HepG2 (cell line): ENCODE data around the gene TMEM117. TPM values are rescaled to one million over a fixed set of nuclear protein-coding genes. Genes with fewer than 3 reads are reported as not detected.

Experiments
- ATAC-seq: fragments of 200-7000 bp; cut with Tn5 transposase; 3 replicates; pipeline ENCODE4 v1.9.1; 2020; ENCODE audit warnings: mild to moderate bottlenecking, moderate library complexity
- BruUV-seq: library from RNA; stranded (reverse); fragments of 400-500 nt; replicated peaks from 2 replicates; lab custom pipeline; 2021; lab: Mats Ljungman, UMichigan
- CTCF ChIA-PET: fragments of 300-600 bp; formaldehyde crosslinking; extraction: SDS; loops from one replicate; lab custom pipeline; 2021; ENCODE audit warnings: low total read pairs, inconsistent platforms, low intra/inter-chr PET ratio; lab: Yijun Ruan, JAX
- POLR2A ChIA-PET: fragments of 350-600 bp; sonication (Branson Sonifier 250); formaldehyde crosslinking; loops from one replicate; lab custom pipeline; 2020; ENCODE audit warnings: antibody characterized with exemption, inconsistent platforms; lab: Yijun Ruan, JAX
- DNase-seq: peaks from one replicate; pipeline ENCODE4 v3.0.0-alpha.2; 2015; ENCODE audit warnings: low spot score
- FAIRE-seq: peaks from 3 replicates; lab custom pipeline; 2011; peaks lifted over from hg19 to GRCh38; lab: Jason Lieb, UNC
- H2AFZ ChIP-seq: one replicate; pipeline ENCODE4 v1.6.1; 2011; ENCODE audit warnings: low read length, inconsistent platforms
- H3K27ac ChIP-seq: fragments of 300-600 bp; 3 replicates; pipeline ENCODE4 v1.8.0; 2011; ENCODE audit warnings: mixed run types, mild to moderate bottlenecking, mixed read lengths, low read length, inconsistent platforms; ENCODE audit not compliant: insufficient read depth; ENCODE audit errors: extremely low read length
- H3K27me3 ChIP-seq, 2 experiments: fragments of 200-600 bp in 1 of 2; 2 replicates in 1 of 2; 3 replicates in 1 of 2; pipeline versions ENCODE4 v1.6.0 to v1.8.0; 2011; ENCODE audit warnings: low read length in 2 of 2, mild to moderate bottlenecking in 2 of 2, moderate library complexity in 2 of 2, inconsistent platforms in 1 of 2; ENCODE audit not compliant: insufficient read depth in 2 of 2, control insufficient read depth in 1 of 2
- H3K36me3 ChIP-seq, 2 experiments: fragments of 200-600 bp in 1 of 2; replicated peaks in 1 of 2; 2 replicates in 1 of 2; 3 replicates in 1 of 2; pipeline versions ENCODE4 v1.5.1 to v1.8.0; 2011; ENCODE audit warnings: low read length in 2 of 2, inconsistent platforms in 1 of 2; ENCODE audit not compliant: insufficient read depth in 2 of 2, control insufficient read depth in 1 of 2
- H3K4me1 ChIP-seq: 2 replicates; pipeline ENCODE4 v1.5.1; 2012; ENCODE audit warnings: low read length, inconsistent platforms; ENCODE audit not compliant: insufficient read depth
- H3K4me2 ChIP-seq: 2 replicates; pipeline ENCODE4 v1.6.0; 2011; ENCODE audit warnings: low read depth, low read length, inconsistent platforms
- H3K4me3 ChIP-seq, 3 experiments: fragments of 200-600 bp in 1 of 3; sonication (generic), shearing (Covaris generic) in 1 of 3; replicated peaks in 1 of 3; 2 replicates each; pipeline ENCODE4 v1.5.1; 2011 to 2016; ENCODE audit warnings: low read length in 3 of 3, inconsistent platforms in 2 of 3, low read depth in 2 of 3, mild to moderate bottlenecking in 2 of 3, control low read depth in 1 of 3, mixed read lengths in 1 of 3; ENCODE audit not compliant: insufficient read depth in 1 of 3
- H3K79me2 ChIP-seq: one replicate; pipeline ENCODE4 v1.6.1; 2011; ENCODE audit warnings: low read length, inconsistent platforms; ENCODE audit not compliant: insufficient read depth
- H3K9ac ChIP-seq: 2 replicates; pipeline ENCODE4 v1.6.0; 2011; ENCODE audit warnings: mild to moderate bottlenecking, low read depth, low read length, inconsistent platforms; ENCODE audit not compliant: insufficient read depth
- H3K9me3 ChIP-seq: 2 replicates; pipeline ENCODE4 v1.5.1; 2012; ENCODE audit warnings: mild to moderate bottlenecking, low read length
- H4K20me1 ChIP-seq: 2 replicates; pipeline ENCODE4 v1.6.0; 2011; ENCODE audit warnings: inconsistent platforms, mild to moderate bottlenecking, low read length, moderate library complexity; ENCODE audit not compliant: insufficient read depth
- HDAC2 ChIP-seq: sonication (generic); formaldehyde crosslinking; IDR thresholded peaks from 2 replicates; pipeline ENCODE4 v1.4.0; 2020; ENCODE audit warnings: missing genetic modification reagents
- KDM2A ChIP-seq: sonication (generic); formaldehyde crosslinking; IDR thresholded peaks from 2 replicates; pipeline ENCODE4 v1.4.0; 2020; ENCODE audit warnings: low read depth, missing genetic modification reagents, borderline replicate concordance
- KMT2A ChIP-seq: sonication (generic); formaldehyde crosslinking; IDR thresholded peaks from 2 replicates; pipeline ENCODE4 v1.4.0; 2020; ENCODE audit warnings: missing genetic modification reagents
- NR2C2 ChIP-seq: sonication (generic); formaldehyde crosslinking; IDR thresholded peaks from 2 replicates; pipeline ENCODE4 v1.4.0; 2020; ENCODE audit warnings: missing genetic modification reagents, mild to moderate bottlenecking, moderate library complexity, borderline replicate concordance
- PHB2 ChIP-seq: fragments of 450-650 bp; IDR thresholded peaks from 2 replicates; pipeline ENCODE4 v1.6.1; 2018; ENCODE audit not compliant: partially characterized antibody
- SAP130 ChIP-seq: IDR thresholded peaks from 2 replicates; pipeline ENCODE4 v1.6.1; 2016; ENCODE audit warnings: low read depth
- SNAI1 ChIP-seq: sonication (generic); formaldehyde crosslinking; IDR thresholded peaks from 2 replicates; pipeline ENCODE4 v1.5.0; 2020; ENCODE audit warnings: mild to moderate bottlenecking, missing genetic modification reagents, borderline replicate concordance
- TEAD3 ChIP-seq: optimal IDR thresholded peaks from 2 replicates; pipeline ENCODE3; 2016; ENCODE audit warnings: borderline replicate concordance
- ZFP36 ChIP-seq: fragments of 150-350 bp; IDR thresholded peaks from 2 replicates; pipeline ENCODE4 v1.6.1; 2018; ENCODE audit warnings: borderline replicate concordance, low read length, low read depth; ENCODE audit not compliant: partially characterized antibody
- ZFX ChIP-seq: sonication (generic); formaldehyde crosslinking; IDR thresholded peaks from 2 replicates; pipeline ENCODE4 v1.4.0; 2020; ENCODE audit warnings: mild to moderate bottlenecking, low read depth, missing genetic modification reagents, moderate library complexity
- ZNF263 ChIP-seq: sonication (generic); formaldehyde crosslinking; IDR thresholded peaks from 2 replicates; pipeline ENCODE4 v1.4.0; 2020; ENCODE audit warnings: missing genetic modification reagents
- ZNF451 ChIP-seq: sonication (generic); formaldehyde crosslinking; IDR thresholded peaks from 2 replicates; pipeline ENCODE4 v1.5.0; 2020; ENCODE audit warnings: mild to moderate bottlenecking, missing genetic modification reagents
- ZNF644 ChIP-seq: IDR thresholded peaks from 2 replicates; pipeline ENCODE4 v1.6.1; 2016; ENCODE audit warnings: low read depth
- WGBS: methylation state at CpG from one replicate; pipeline ENCODE4 v1.1.6; 2017; ENCODE audit warnings: low lambda C conversion rate; 5-methylcytosine and 5-hydroxymethylcytosine counted together
- in situ Hi-C: cut with HindIII; loops from 2 replicates; pipeline ENCODE4 v1.10.0; 2017; ENCODE audit warnings: low pct_unique_long_range_greater_than_20kb; ENCODE audit not compliant: extremely low pct_ligation_motif_present
- intact Hi-C: fragments of 100-400 bp; cut with micrococcal nuclease; formaldehyde crosslinking; loops from one replicate; pipeline ENCODE4 v1.10.0; 2022; ENCODE audit not compliant: unreplicated experiment
- polyA plus RNA-seq, 8 experiments: library from polyadenylated mRNA; depleted of rRNA in 3 of 8; stranded (reverse) in 7 of 8; unstranded in 1 of 8; fragments of >200 nt; fragmentation: Illumina TruSeq in 4 of 8; extraction: Trizol in 4 of 8; gene quantifications; 2 replicates each; pipeline versions ENCODE4 v1.2.1 to v1.2.3, GENCODE V29; 2011 to 2016; ENCODE audit warnings: low read depth in 4 of 8, missing spikeins in 1 of 8, mixed read lengths in 1 of 8; ENCODE audit not compliant: insufficient read depth in 1 of 8
- total RNA-seq, 5 experiments: library from RNA; depleted of rRNA; stranded (reverse); fragments of >200 nt; fragmentation: Illumina TruSeq; extraction: Trizol; gene quantifications; 2 replicates each; pipeline ENCODE4 v1.2.3, GENCODE V29; 2016; ENCODE audit warnings: low read depth in 1 of 5
- TF ChIP-seq, protein P1 (sequence below): sonication (generic); formaldehyde crosslinking; IDR thresholded peaks from 2 replicates; pipeline ENCODE4 v1.4.0; 2020; ENCODE audit warnings: missing genetic modification reagents, mild to moderate bottlenecking, borderline replicate concordance
- TF ChIP-seq, protein P2 (sequence below): IDR thresholded peaks from 2 replicates; pipeline ENCODE4 v1.6.1; 2012; ENCODE audit warnings: inconsistent platforms

Gene TMEM117
- total and polyA plus RNA-seq, 2 of the 13 experiments (the other 11 are each of a cell fraction or from before 2014, with no cell fraction given) = 2.8 to 8.5 TPM

DNA sequence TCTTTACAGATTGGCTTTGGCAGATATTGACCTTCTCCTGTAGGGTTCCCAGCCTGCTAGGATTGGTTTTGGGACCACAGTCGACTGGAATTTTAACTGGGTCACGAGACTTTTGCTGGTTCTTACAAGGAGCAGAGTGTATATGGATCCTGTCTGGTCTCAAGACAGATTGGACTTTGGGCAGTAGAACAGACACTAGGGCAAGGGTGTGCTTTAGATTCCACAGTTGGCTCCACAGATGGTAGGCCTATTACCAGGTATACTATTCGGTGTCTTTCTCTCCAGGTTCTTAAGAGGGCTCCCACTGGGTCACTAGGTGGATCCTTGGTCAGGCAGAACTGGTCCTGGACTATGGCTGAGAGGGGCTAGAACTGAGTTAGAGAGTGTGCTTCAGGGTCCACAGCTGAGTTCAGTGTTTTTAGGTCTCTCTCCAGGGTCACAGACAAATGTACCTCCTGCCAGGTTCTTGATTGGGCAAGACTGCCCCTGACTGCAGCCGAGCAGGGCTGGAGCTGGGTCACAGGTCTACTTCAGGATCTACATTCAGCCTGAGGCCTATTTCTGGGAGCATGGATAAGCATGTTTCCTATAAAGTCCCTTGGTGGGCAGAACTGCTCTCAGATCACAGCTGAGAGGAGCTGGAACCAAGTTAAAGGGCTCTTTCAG lies 460.2 kb downstream of the TMEM117 start:
- Histone ChIP-seq H4K20me1 (no peaks in the 10 kb centered on the region), H3K27me3 (no peaks in the 10 kb centered on the region), H3K4me1 (peaks cover 17% of the 10 kb centered on the region), H3K79me2 (no peaks in the 10 kb centered on the region), H3K36me3 (no peaks in the 10 kb centered on the region), H3K27ac (peak overlapping the region; percentile 58), H3K4me2 (peak overlapping the region; percentile 68), H3K9me3 (no peaks in the 10 kb centered on the region), H2AFZ (peak overlapping the region; percentile 89), H3K4me3 (peak overlapping the region in 1 of 3 experiments; percentile 19; a peak in 1 of 6 replicates), H3K9ac (peak overlapping the region; percentile 38; the same call in 1 of the 2 replicates)
- ATAC-seq = peak; percentile 75
- no peak for FAIRE-seq
- no TSS peak for BruUV-seq
- ChIA-PET CTCF (no interaction called here), POLR2A (no interaction called here)
- 90% methylated on average over 2 of the region's 4 CpGs for WGBS
- in situ Hi-C loops = no loop called here
- TF ChIP-seq ZFP36 = no peak
- TF ChIP-seq, protein P1, sequence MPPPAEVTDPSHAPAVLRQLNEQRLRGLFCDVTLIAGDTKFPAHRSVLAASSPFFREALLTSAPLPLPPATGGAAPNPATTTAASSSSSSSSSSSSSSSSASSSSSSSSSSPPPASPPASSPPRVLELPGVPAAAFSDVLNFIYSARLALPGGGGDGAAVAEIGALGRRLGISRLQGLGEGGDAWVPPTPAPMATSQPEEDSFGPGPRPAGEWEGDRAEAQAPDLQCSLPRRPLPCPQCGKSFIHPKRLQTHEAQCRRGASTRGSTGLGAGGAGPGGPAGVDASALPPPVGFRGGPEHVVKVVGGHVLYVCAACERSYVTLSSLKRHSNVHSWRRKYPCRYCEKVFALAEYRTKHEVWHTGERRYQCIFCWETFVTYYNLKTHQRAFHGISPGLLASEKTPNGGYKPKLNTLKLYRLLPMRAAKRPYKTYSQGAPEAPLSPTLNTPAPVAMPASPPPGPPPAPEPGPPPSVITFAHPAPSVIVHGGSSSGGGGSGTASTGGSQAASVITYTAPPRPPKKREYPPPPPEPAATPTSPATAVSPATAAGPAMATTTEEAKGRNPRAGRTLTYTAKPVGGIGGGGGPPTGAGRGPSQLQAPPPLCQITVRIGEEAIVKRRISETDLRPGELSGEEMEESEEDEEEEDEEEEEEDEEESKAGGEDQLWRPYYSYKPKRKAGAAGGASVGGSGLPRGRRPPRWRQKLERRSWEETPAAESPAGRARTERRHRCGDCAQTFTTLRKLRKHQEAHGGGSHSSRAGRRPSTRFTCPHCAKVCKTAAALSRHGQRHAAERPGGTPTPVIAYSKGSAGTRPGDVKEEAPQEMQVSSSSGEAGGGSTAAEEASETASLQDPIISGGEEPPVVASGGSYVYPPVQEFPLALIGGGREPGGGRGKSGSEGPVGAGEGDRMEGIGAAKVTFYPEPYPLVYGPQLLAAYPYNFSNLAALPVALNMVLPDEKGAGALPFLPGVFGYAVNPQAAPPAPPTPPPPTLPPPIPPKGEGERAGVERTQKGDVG = 0 out of 2 replicates have a peak, but pooled peaks have one; percentile 39
- peak; percentile 2 for DNase-seq
- intact Hi-C loops = no loop called here

DNA sequence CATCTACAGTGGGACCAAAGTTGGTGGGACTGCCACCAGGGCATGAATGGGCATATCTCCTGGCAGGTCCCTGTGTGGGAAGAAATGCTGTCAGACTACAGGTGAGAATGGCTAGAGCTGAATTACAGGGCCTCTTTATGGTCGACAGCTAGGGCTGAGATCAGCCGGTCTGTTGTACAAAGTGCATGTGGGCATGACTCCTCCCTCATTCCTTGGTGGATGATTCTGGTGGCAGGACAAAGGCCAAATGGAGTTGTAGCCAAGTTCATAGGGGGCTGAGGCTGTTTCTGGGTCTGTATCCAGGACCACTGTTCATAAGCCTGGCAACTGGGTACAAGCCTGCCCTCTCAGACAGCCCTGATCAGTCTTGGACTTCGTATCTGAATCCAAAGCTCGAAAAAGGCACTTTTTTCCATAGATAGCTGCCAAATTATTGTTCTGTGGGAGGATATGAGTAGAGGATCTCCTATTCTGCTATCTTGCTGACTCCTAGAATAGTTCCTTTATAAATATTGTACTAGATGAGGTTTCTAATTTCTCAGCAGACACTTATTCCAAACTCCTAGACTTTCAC lies 460.8 kb downstream of the TMEM117 start:
- FAIRE-seq = no peak
- Histone ChIP-seq H3K27me3 (no peaks in the 10 kb centered on the region), H4K20me1 (no peaks in the 10 kb centered on the region), H3K79me2 (no peaks in the 10 kb centered on the region), H2AFZ (peak overlapping the region; percentile 89), H3K36me3 (no peaks in the 10 kb centered on the region), H3K27ac (peak overlapping the region; percentile 58), H3K9ac (peak overlapping the region; percentile 38; the same call in 1 of the 2 replicates), H3K4me1 (peaks cover 17% of the 10 kb centered on the region), H3K4me2 (peak overlapping the region; percentile 68), H3K4me3 (peak overlapping the region in 1 of 3 experiments; percentile 19; a peak in 1 of 6 replicates), H3K9me3 (no peaks in the 10 kb centered on the region)
- BruUV-seq = no TSS peak
- 59% methylated on average over 2 of the region's 4 CpGs for WGBS
- in situ Hi-C loops (no loop called here), intact Hi-C loops (no loop called here)
- ChIA-PET POLR2A (no interaction called here), CTCF (no interaction called here)
- peak; percentile 100 for ATAC-seq
- peak; percentile 66 for DNase-seq
- peak; percentile 44 for TF ChIP-seq TEAD3
- no peak for TF ChIP-seq KDM2A (CRISPR knock-in tag)
- TF ChIP-seq SNAI1 (CRISPR knock-in tag) = no peak
- TF ChIP-seq ZFX (CRISPR knock-in tag) = peak; percentile 44; the same call in 1 of the 2 replicates
- TF ChIP-seq ZNF451 (CRISPR knock-in tag) = no peak
- 0 out of 2 replicates have a peak, but pooled peaks have one; percentile 17 for TF ChIP-seq ZNF263 (CRISPR knock-in tag)
- TF ChIP-seq NR2C2 = no peak
- TF ChIP-seq SAP130 (CRISPR knock-in tag) = 0 out of 2 replicates have a peak, but pooled peaks have one; percentile 29
- TF ChIP-seq PHB2 = no peak
- TF ChIP-seq ZNF644 (CRISPR knock-in tag) = peak; percentile 78; the same call in 1 of the 2 replicates
- TF ChIP-seq KMT2A = no peak
- TF ChIP-seq HDAC2 = no peak
- TF ChIP-seq, protein P2, sequence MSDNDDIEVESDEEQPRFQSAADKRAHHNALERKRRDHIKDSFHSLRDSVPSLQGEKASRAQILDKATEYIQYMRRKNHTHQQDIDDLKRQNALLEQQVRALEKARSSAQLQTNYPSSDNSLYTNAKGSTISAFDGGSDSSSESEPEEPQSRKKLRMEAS = peak; percentile 47
